Endothelial cell of umbilical vein (primary cell): ENCODE data around the gene VPS11.

ENCODE experiments used
- CTCF ChIP-seq, 2 donors: IDR thresholded peaks; 1 replicate in 1 of 2; 2 replicates in 1 of 2; pipeline ENCODE4 v1.5.1; 2011; ENCODE audit warnings: low read length in 2 of 2, mild to moderate bottlenecking in 2 of 2, moderate library complexity in 2 of 2, control low read depth in 1 of 2, inconsistent platforms in 1 of 2, low read depth in 1 of 2; ENCODE audit not compliant: insufficient read depth in 1 of 2; ENCODE audit errors: extremely low read depth in 1 of 2
- EZH2 ChIP-seq: IDR thresholded peaks from 2 replicates; pipeline ENCODE4 v1.6.1; 2012; ENCODE audit warnings: borderline replicate concordance, low read depth, mild to moderate bottlenecking, moderate library complexity, low read length, inconsistent platforms; ENCODE audit not compliant: severe bottlenecking
- POLR2A ChIP-seq: IDR thresholded peaks from 2 replicates; pipeline ENCODE4 v1.6.1; 2012; ENCODE audit warnings: low read depth, mild to moderate bottlenecking, control low read depth, low read length
- POLR2AphosphoS5 ChIP-seq: IDR thresholded peaks from 2 replicates; pipeline ENCODE4 v1.6.1; 2012; ENCODE audit warnings: low read depth, mild to moderate bottlenecking, control low read depth, low read length, moderate library complexity; ENCODE audit not compliant: insufficient read depth

GRCh38 chr11:119110439-119110838 is 42.8 kb downstream of the VPS11 start:
- TF ChIP-seq CTCF (IDR thresholded peaks at IDR 0.05; ENCODE audit: extremely low read depth in 1 of 2, insufficient read depth in 1 of 2, low read depth in 1 of 2, low read length in 2 of 2) (no peak), EZH2 (no peak), POLR2AphosphoS5 (no peak), POLR2A (no peak)
